GDM1 (cell line): ENCODE data around the gene INKA2.

Source experiments
- DNase-seq: peaks from one replicate; lab custom pipeline; 2025; lab: John Stamatoyannopoulos, UW

The INKA2 gene

GRCh38 chr1:111732718-111733117, 6.5 kb downstream of the INKA2 start:
- no peak for DNase-seq

GRCh38 chr1:111731956-111732355, 7.2 kb downstream of the INKA2 start:
- DNase-seq, result no peak

GRCh38 chr1:111730706-111731105, 8.5 kb downstream of the INKA2 start:
- DNase-seq, result no peak

GRCh38 chr1:111729946-111730681, 9.1 kb downstream of the INKA2 start:
- DNase-seq, result no peak

- DNase-seq, result no peak
Observed at GRCh38 chr1:111729271-111729921, 9.8 kb downstream of the INKA2 start.

- DNase-seq, result no peak
Observed at GRCh38 chr1:111727056-111727455, 12.1 kb downstream of the INKA2 start.

GRCh38 chr1:111725192-111725591, 14.0 kb downstream of the INKA2 start:
- no peak for DNase-seq

GRCh38 chr1:111723871-111724270, 15.3 kb downstream of the INKA2 start:
- DNase-seq, result no peak

- DNase-seq, result no peak
Observed at GRCh38 chr1:111723091-111723806, 15.9 kb downstream of the INKA2 start.

GRCh38 chr1:111720977-111721786, 18.0 kb downstream of the INKA2 start:
- no peak for DNase-seq

GRCh38 chr1:111720274-111720976, 18.8 kb downstream of the INKA2 start:
- no peak for DNase-seq

- no peak for DNase-seq
Observed at GRCh38 chr1:111719674-111720132, 19.5 kb downstream of the INKA2 start.

- no peak for DNase-seq
Observed at GRCh38 chr1:111719135-111719534, 20.1 kb downstream of the INKA2 start.

GRCh38 chr1:111717450-111717849, 21.7 kb downstream of the INKA2 start:
- DNase-seq, result no peak

GRCh38 chr1:111716333-111716732, 22.9 kb downstream of the INKA2 start:
- no peak for DNase-seq

- no peak for DNase-seq
Observed at GRCh38 chr1:111709986-111710385, 29.2 kb downstream of the INKA2 start.

- DNase-seq, result no peak
Observed at GRCh38 chr1:111707906-111708305, 31.3 kb downstream of the INKA2 start.

GRCh38 chr1:111706921-111707320, 32.3 kb downstream of the INKA2 start:
- no peak for DNase-seq

- no peak for DNase-seq
Observed at GRCh38 chr1:111705841-111706240, 33.4 kb downstream of the INKA2 start.

GRCh38 chr1:111704776-111705175, 34.4 kb downstream of the INKA2 start:
- no peak for DNase-seq

GRCh38 chr1:111704240-111704639, 35.0 kb downstream of the INKA2 start:
- no peak for DNase-seq
